Liver (tissue), 9 donors: Measurements from ENCODE around the gene SIGLEC7. TPM values are rescaled to one million over a fixed set of nuclear protein-coding genes. Genes with fewer than 3 reads are reported as not detected.

Experiments used
- DNase-seq: peaks from one replicate; pipeline ENCODE4 v3.0.0-alpha.2; 2017; ENCODE audit warnings: low spot score
- H3K27ac ChIP-seq, 2 donors: one replicate each; pipeline ENCODE4 v1.7.0; 2013; ENCODE audit warnings: inconsistent platforms in 2 of 2, low read length in 2 of 2, control low read depth in 1 of 2, low read depth in 1 of 2, mild to moderate bottlenecking in 1 of 2
- H3K27me3 ChIP-seq, 4 donors: one replicate each; pipeline versions ENCODE4 v1.6.1 to v1.7.0; 2013; ENCODE audit warnings: low read length in 3 of 4, inconsistent platforms in 1 of 4, mild to moderate bottlenecking in 1 of 4, moderate library complexity in 1 of 4; ENCODE audit not compliant: control insufficient read depth in 4 of 4, insufficient read depth in 4 of 4
- H3K36me3 ChIP-seq, 4 donors: one replicate each; pipeline versions ENCODE4 v1.6.1 to v1.7.0; 2013; ENCODE audit warnings: low read length in 3 of 4, mild to moderate bottlenecking in 3 of 4, low read depth in 1 of 4, moderate library complexity in 1 of 4; ENCODE audit not compliant: control insufficient read depth in 4 of 4, insufficient read depth in 3 of 4
- H3K4me1 ChIP-seq, 4 donors: one replicate each; pipeline versions ENCODE4 v1.6.1 to v1.7.0; 2013; ENCODE audit warnings: low read length in 3 of 4, mild to moderate bottlenecking in 3 of 4, moderate library complexity in 1 of 4; ENCODE audit not compliant: control insufficient read depth in 4 of 4, insufficient read depth in 4 of 4
- H3K4me3 ChIP-seq, 3 donors: one replicate each; pipeline versions ENCODE4 v1.6.1 to v1.7.0; 2013; ENCODE audit warnings: low read length in 3 of 3, control low read depth in 1 of 3, low read depth in 1 of 3, mild to moderate bottlenecking in 1 of 3
- H3K9ac ChIP-seq, 2 donors: one replicate each; pipeline ENCODE4 v1.7.0; 2013; ENCODE audit warnings: low read length in 2 of 2, mild to moderate bottlenecking in 2 of 2, moderate library complexity in 2 of 2, control low read depth in 1 of 2, low read depth in 1 of 2
- H3K9me3 ChIP-seq, 4 donors: one replicate each; pipeline versions ENCODE4 v1.6.1 to v1.7.0; 2013; ENCODE audit warnings: low read length in 3 of 4; ENCODE audit not compliant: control insufficient read depth in 4 of 4
- CTCF ChIP-seq: fragments of 150-350 bp; IDR thresholded peaks from 2 replicates; pipeline ENCODE4 v1.5.1; 2017; ENCODE audit warnings: improper control_type of control experiment, low read depth, low read length; ENCODE audit not compliant: missing input control
- EGR1 ChIP-seq, 2 donors: IDR thresholded peaks; 2 replicates each; pipeline ENCODE4 v1.6.1; 2016 to 2018; ENCODE audit warnings: antibody characterized with exemption in 2 of 2, low read depth in 2 of 2
- FOXA1 ChIP-seq: IDR thresholded peaks from 2 replicates; pipeline ENCODE4 v1.6.1; 2016; ENCODE audit warnings: antibody characterized with exemption
- FOXA2 ChIP-seq: IDR thresholded peaks from 2 replicates; pipeline ENCODE4 v1.6.1; 2016; ENCODE audit warnings: antibody characterized with exemption
- GABPA ChIP-seq, 2 donors: IDR thresholded peaks in 1 of 2; conservative IDR thresholded peaks in 1 of 2; 2 replicates each; pipeline ENCODE4 v1.6.1; 2016; ENCODE audit warnings: antibody characterized with exemption in 2 of 2, mild to moderate bottlenecking in 1 of 2, moderate library complexity in 1 of 2
- HNF4A ChIP-seq, 2 donors: conservative IDR thresholded peaks; 2 replicates each; pipeline ENCODE4 v1.6.1; 2016; ENCODE audit warnings: antibody characterized with exemption in 2 of 2, mild to moderate bottlenecking in 2 of 2
- HNF4G ChIP-seq: IDR thresholded peaks from 2 replicates; pipeline ENCODE4 v1.6.1; 2016; ENCODE audit warnings: antibody characterized with exemption
- NR2F2 ChIP-seq: IDR thresholded peaks from 2 replicates; pipeline ENCODE4 v1.6.1; 2016; ENCODE audit warnings: antibody characterized with exemption
- RAD21 ChIP-seq, 2 donors: IDR thresholded peaks; 2 replicates each; pipeline ENCODE4 v1.6.1; 2016; ENCODE audit warnings: antibody characterized with exemption in 2 of 2, mild to moderate bottlenecking in 2 of 2
- RXRA ChIP-seq, 2 donors: IDR thresholded peaks; 2 replicates each; pipeline ENCODE4 v1.6.1; 2017 to 2018; ENCODE audit warnings: antibody characterized with exemption in 2 of 2, mild to moderate bottlenecking in 1 of 2
- SP1 ChIP-seq: IDR thresholded peaks from 2 replicates; pipeline ENCODE4 v1.6.1; 2018; ENCODE audit warnings: antibody characterized with exemption, mild to moderate bottlenecking
- TAF1 ChIP-seq: conservative IDR thresholded peaks from 2 replicates; pipeline ENCODE4 v1.6.1; 2016; ENCODE audit warnings: antibody characterized with exemption, mild to moderate bottlenecking
- YY1 ChIP-seq: IDR thresholded peaks from 2 replicates; pipeline ENCODE4 v1.6.1; 2016; ENCODE audit warnings: antibody characterized with exemption, mild to moderate bottlenecking
- WGBS: extraction: QIAGEN DNeasy Blood & Tissue Kit; methylation state at CpG from one replicate; pipeline ENCODE4 v1.1.7; 2013; 5-methylcytosine and 5-hydroxymethylcytosine counted together
- polyA plus RNA-seq, 2 donors: library from polyadenylated mRNA; stranded (reverse) in 1 of 2; unstranded in 1 of 2; fragments of 200-250 nt in 1 of 2; fragments of >200 nt in 1 of 2; fragmentation: Nextera tagmentation in 1 of 2; extraction: Ambion mirVana in 1 of 2; gene quantifications; one replicate each; pipeline versions ENCODE4 v1.2.1 to v1.2.3, GENCODE V29; 2013 to 2015
- total RNA-seq, 2 donors: library from RNA; depleted of rRNA; stranded (reverse); fragments of >200 nt; gene quantifications; one replicate each; pipeline ENCODE4 v1.2.3, GENCODE V29; 2014
- TF ChIP-seq, protein P1 (sequence below): IDR thresholded peaks from 2 replicates; pipeline ENCODE4 v1.6.1; 2016; ENCODE audit warnings: antibody characterized with exemption
- TF ChIP-seq, protein P2 (sequence below): IDR thresholded peaks from 2 replicates; pipeline ENCODE4 v1.6.1; 2016; ENCODE audit warnings: antibody characterized with exemption
- TF ChIP-seq, protein P3 (sequence below): IDR thresholded peaks from 2 replicates; pipeline ENCODE4 v1.6.1; 2016; ENCODE audit warnings: antibody characterized with exemption
- donor health status: healthy.
- donor health status: healthy.
- donor health status: healthy.
- donor health status: healthy.
- donor health status: healthy.

The SIGLEC7 gene
- total and polyA plus RNA-seq, 4 donors = 2.7 to 4.8 (median 3.9) TPM

DNA sequence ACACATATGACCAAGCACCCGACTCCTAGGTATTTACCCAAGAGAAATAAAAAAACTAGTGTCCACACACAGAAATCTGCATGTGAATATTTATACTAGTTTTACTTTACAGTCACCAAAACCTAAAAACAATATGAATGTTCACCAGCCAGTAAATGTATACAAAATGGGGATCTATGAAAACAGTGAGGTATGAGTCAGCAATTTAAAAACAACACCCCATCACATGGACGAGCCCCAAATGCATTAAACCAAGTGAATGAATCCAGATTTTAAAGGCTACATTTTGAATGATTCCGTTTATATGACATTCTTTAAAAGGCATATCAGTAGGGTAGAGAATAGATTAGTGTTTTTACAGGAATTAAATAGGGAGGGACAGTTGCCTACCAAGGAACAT lies 22.1 kb downstream of the SIGLEC7 start (continued):
- TF ChIP-seq, protein P1, sequence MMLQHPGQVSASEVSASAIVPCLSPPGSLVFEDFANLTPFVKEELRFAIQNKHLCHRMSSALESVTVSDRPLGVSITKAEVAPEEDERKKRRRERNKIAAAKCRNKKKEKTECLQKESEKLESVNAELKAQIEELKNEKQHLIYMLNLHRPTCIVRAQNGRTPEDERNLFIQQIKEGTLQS = no peak
- TF ChIP-seq CTCF (no peak), HNF4G (no peak), TAF1 (no peak)

GRCh38 chr19:51166846-51167490 lies 24.9 kb downstream of the SIGLEC7 start:
- Histone ChIP-seq H3K4me1 (no peaks in the 10 kb centered on the region), H3K9me3 (no peaks in the 10 kb centered on the region), H3K4me3 (no peak overlapping the region), H3K9ac (no peak overlapping the region), H3K27ac (no peak overlapping the region), H3K36me3 (no peaks in the 10 kb centered on the region), H3K27me3 (peaks cover 0 to 4% (median 0%) of the 10 kb centered on the region in 4 donors)
- 31% methylated on average over 9 of the region's 9 CpGs for WGBS
- TF ChIP-seq SP1 (no peak), TAF1 (no peak), RAD21 (IDR thresholded peaks at IDR 0.05) (no peak), EGR1 (IDR thresholded peaks at IDR 0.05; ENCODE audit: low read depth in 2 of 2) (no peak), CTCF (no peak), FOXA2 (no peak), YY1 (no peak), HNF4A (conservative IDR thresholded peaks at IDR 0.05) (no peak), HNF4G (no peak)
- TF ChIP-seq, protein P2, sequence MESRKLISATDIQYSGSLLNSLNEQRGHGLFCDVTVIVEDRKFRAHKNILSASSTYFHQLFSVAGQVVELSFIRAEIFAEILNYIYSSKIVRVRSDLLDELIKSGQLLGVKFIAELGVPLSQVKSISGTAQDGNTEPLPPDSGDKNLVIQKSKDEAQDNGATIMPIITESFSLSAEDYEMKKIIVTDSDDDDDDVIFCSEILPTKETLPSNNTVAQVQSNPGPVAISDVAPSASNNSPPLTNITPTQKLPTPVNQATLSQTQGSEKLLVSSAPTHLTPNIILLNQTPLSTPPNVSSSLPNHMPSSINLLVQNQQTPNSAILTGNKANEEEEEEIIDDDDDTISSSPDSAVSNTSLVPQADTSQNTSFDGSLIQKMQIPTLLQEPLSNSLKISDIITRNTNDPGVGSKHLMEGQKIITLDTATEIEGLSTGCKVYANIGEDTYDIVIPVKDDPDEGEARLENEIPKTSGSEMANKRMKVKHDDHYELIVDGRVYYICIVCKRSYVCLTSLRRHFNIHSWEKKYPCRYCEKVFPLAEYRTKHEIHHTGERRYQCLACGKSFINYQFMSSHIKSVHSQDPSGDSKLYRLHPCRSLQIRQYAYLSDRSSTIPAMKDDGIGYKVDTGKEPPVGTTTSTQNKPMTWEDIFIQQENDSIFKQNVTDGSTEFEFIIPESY = no peak
- TF ChIP-seq, protein P1 = no peak
- DNase-seq = no peak

DNA sequence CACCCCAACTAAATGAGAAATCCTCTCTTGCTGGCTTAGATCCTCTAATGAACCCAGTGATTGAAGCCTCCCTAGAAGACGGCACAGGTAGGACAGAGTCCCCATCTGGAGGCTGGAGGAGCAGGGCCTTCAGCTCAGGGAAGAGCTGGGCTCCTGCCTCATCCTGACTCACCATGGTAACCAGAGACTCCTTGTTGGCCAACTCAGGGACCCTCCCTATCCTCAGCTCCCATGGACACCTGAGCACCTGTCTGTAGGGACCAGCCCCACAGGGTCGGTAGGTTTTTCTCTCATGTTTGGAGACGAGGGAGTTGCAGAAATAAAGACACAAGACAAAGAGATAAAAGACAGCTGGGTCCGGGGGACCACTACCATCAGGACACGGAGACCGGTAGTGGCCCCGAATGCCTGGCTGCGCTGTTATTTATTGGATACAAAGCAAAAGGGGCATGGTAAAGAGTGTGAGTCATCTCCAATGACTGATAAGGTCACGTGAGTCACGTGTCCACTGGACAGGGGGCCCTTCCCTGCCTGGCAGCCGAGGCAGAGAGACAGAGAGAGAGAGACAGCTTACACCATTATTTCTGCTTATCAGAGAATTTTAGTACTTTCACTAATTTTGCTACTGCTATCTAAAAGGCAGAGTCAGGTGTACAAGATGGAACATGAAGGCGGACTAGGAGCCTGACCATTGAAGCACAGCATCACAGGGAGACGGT lies 26.6 kb downstream of the SIGLEC7 start:
- 72% methylated on average over 13 of the region's 13 CpGs for WGBS
- TF ChIP-seq, protein P2 = no peak
- no peak for TF ChIP-seq GABPA (IDR thresholded peaks at IDR 0.05 in 1 of 2, conservative IDR thresholded peaks at IDR 0.05 in 1 of 2)
- no peak for TF ChIP-seq CTCF
- TF ChIP-seq RXRA (IDR thresholded peaks at IDR 0.05) = no peak
- no peak for TF ChIP-seq RAD21 (IDR thresholded peaks at IDR 0.05)
- no peak for TF ChIP-seq FOXA1
- TF ChIP-seq FOXA2 = no peak
- no peak for TF ChIP-seq SP1
- no peak for TF ChIP-seq TAF1
- TF ChIP-seq, protein P3, sequence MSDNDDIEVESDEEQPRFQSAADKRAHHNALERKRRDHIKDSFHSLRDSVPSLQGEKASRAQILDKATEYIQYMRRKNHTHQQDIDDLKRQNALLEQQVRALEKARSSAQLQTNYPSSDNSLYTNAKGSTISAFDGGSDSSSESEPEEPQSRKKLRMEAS = no peak
- no peak for TF ChIP-seq HNF4G
- TF ChIP-seq NR2F2 = no peak

More for the DNA sequence above, 26.6 kb downstream of the SIGLEC7 start:
- no peaks in the 10 kb centered on the region for H3K9me3 ChIP-seq
- no peaks in the 10 kb centered on the region for H3K4me1 ChIP-seq
- H3K36me3 ChIP-seq = no peaks in the 10 kb centered on the region
- no peak for DNase-seq
- H3K27ac ChIP-seq = no peak overlapping the region
- H3K27me3 ChIP-seq = peaks cover 0 to 8% (median 0%) of the 10 kb centered on the region in 4 donors
- H3K9ac ChIP-seq = no peak overlapping the region
- H3K4me3 ChIP-seq = no peak overlapping the region
